HTERT RPE-1 (cell line): Measurements from ENCODE around the gene GABPB2.

Experiments used
- in situ Hi-C: fragments of 300-500 bp; cut with MboI; formaldehyde crosslinking; loops from 4 replicates; pipeline ENCODE4 v1.14.3; 2020; ENCODE audit warnings: low sequenced_read_pairs

Gene GABPB2

DNA sequence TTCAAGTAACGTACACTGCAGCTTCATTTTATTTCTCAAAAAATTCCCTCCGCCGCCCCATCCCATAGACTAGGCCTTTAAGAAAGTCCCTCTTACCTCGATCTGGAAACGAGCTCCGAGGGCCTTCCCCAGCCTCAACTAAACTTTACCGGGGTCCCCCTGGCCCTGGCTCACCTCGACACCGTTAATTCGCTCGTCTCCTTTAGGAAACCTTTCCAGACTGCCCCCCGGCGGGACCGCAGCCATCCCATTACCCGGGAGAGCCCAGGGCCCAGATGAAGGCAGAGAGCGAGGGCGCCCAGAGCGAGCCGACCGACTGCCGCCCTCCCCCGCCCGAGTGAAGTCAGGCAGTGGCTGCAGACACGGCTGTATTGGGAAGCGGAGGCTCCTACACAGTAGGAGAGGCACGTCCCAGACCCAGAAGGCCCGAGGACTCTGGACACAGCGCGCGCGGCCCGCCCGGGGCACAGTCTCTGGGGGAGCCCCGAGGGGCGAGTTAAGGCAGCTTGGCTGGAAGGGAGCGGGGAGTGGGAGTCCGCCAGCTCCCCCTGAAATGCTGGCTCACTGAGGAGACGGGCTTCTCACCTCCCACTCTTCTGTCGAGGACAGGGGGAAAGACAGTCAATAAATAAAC lies 61.3 kb downstream of the GABPB2 start:
- in situ Hi-C loops: no loop called here

DNA sequence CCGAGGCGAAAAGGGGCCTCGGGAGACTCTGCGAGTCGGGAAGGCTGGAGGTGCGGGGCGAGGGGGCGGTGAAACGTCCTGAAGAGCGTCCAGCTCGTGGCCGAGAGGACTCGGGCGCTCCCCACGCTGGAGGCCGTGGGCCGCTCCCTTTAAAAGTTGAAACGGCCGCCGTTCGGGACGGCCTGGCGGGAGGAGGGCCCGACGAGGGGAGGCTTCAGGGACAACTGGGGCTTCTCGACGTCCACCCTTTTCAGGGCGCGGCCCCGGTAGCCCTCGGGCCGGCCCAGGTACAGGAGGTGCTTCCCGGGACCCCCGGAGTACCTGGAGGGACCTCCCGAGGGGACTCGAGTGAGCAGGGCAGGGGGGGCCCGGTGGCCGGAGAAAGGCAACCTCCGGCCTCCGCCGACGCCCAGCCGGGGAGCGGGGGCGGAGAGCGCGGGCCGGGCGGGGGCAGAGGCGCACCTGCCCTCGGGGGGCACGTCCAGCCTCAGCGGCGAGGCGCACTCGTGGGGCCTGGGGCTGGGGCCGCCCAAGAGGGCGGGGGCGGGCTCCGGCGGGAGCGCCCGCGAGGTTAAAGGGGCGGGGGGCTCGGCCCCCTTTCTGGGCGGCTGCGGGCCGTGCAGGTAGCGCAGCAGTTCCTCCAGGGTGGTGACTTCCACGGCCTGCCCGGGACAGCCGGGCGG lies 61.9 kb downstream of the GABPB2 start:
- in situ Hi-C loops: no loop called here

DNA sequence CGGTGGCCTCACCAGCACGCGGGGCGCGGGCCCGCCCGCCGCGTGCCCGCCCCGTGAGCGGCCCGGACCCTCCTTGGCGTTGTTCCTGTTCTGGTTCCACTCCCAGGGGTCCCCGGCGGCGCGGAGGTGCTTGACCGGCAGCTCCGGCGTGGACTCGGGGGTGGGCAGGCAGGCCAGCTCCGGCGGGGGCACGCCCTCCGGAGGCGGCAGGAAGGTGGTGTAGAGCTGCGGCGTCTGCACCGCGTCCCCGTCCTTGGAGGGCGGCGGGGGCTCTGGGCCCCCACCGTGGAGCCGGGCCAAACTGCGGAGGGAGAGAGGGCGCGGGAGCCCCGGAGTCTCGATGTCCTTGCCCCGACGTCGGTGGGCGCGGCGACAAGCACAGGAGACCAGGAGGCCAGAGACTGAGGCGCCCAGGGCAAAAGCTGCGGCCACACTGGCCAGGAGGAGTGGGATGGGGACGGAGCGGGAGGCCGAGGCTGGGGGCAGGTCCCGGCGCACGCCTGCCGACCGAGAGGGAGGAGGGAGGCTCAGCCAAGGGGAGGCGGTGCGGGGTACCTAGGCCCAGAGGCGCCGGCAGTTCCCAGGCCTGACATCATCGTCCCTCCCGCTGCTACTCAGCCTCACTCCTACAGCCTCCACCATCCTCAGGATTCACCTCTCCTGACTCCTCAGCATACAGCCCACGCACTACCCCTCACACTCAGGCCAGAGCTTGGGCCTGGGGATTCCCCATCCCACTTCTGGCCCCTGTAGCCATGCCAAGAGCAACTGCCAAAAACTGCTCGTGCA lies 62.7 kb downstream of the GABPB2 start:
- in situ Hi-C loops: no loop called here

DNA sequence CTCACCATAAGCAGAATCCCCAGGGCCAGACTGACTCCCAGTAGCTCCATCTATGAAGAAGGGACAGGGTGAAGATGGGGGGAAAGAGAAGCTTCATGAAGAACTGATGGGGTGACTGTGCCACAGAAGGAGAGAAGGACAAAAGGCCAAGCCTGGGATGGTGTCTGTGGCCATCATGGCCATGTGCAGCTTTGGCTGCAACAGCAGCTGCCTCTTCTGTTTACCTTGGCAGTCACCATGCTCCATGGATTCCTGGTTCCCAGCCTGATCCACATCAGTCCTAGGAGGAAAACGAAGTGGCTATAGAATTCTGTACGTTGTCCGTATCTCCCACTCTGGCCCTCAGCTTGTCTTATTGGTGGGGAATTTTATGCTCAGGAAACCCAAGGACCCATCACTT lies 63.8 kb downstream of the GABPB2 start:
- in situ Hi-C loops: no loop called here

DNA sequence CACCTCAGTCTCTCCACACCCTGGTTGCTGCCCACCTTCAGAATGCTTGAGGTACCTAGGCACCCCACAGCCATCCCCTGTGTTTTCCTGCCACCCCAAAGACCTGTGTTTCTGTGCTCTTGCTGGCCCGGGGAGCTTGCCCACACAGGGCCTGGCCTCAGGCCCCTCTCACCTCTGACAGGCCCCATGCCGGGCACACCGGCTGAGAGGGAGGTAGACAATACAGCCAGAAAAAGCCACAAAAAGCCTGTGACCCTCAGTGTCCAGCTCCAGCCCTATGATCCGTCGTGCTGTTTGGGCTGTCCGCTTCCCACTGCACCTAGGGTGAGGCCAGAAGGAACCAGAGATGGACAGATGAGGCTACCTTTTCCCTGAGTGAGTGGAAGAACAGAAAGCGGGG lies 64.4 kb downstream of the GABPB2 start:
- in situ Hi-C loops: no loop called here

DNA sequence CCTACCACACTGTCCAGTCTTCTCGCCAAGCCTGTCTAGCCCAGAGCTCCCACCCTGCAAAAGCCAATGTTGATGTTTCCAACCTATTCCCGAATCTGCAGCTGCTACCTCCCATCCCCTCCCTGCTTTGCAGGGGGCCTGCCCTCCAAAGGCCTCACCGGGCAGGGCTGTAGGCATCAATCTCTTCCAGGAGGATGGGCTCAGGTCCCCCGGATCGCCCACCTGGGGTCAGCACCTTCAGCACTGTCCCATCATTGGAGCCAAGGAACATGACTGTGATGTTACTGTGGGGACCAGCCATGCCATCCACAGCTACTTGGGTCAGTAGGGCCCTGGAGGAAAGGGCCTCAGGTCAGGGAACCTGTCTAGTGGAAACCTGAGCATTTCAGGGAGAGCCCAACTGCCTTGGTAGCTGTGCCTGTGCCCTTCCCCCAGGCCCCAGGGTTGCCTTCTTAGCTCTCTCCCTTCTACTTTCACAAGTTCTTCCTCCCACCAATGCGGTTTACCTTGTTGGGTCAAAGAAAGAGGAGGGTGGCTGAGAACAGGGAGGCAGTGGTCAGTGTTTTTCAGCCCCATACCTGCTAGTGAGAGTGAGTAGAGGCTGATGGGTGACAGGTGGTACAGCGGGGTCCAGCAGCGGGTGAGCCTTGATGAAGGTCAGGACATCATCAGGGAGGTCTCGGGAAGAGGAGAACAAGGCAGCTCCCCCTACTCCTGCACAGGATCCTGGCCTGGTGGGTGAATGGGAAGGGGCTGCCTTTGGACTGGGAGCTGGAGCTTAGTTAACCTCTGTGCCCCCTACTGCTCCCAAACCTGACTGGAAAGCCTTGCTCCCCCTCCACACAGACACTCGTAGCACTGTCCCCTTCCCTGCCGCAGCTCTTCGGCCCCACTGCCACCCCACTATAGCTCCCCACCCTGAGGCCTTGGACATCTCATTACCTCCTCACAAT lies 65.1 kb downstream of the GABPB2 start:
- in situ Hi-C loops: no loop called here

DNA sequence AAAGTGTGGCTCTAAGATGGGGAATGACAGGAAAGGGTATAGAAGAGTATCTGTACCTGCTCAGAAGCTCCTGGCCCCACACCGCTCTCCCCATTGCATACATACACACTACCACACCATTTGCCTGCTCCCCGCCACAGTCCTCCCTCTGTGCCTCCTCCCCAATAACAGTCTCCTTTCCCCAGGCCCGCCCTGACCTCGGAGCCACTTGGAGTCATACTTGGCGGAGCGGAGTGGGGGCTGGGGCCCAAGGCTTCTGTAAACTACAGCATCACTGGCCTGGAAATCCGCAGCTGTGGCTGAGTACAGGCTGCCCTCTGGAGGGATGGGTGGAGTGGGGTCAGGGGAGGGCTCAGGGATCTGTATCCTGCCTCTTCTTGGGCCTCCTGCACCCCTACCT lies 67.2 kb downstream of the GABPB2 start:
- in situ Hi-C loops: no loop called here

DNA sequence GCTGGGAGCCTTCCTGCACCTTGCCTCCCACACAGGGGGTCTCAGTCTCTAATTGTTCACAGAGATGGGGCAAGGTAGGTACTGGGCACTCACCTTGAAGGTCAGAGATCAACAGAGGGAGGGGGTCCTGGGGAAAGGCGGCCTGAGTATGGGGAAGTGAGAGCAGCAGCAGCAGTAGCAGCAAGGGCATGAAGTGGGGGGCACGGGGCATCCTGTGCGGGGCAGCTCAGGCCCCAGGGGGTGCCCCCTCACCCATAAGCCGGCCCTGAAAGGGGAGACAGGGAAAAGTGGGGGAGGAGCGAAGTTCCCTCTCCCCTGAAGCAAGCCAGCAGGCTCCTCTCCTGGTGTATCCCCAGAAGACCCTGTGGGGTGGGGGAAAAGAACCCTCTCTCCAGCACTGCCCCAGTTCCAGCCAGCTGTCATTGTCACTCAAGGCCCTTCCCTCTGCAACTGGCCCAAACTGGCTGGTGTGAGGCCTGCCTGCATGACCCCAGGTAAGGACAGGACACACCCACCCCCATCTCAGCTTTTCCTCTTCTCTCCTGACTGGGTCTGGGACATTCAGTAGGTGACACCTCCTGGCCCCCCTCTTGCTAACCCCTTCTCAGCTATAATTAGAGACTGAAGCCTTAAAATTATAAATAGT lies 72.0 kb downstream of the GABPB2 start:
- in situ Hi-C loops: no loop called here

DNA sequence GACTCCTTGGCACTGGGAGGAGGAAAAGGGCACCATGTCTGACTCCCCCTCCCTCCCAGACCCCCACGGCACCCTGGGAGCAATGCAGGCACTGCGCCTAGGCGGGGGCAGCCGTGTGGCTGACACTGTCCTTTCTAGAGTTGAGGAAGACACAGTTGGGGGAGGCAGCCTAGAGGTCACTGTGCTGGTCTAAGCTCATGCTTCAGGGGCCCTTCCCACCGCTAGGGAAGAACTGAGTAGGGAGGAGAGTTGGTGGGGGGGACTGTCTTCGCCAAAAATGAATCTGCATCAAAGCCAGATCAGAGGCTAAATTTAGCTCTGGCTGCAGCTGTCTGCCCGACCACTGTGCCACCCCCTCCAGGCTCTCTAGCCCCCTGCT lies 72.5 kb downstream of the GABPB2 start:
- in situ Hi-C loops: no loop called here

DNA sequence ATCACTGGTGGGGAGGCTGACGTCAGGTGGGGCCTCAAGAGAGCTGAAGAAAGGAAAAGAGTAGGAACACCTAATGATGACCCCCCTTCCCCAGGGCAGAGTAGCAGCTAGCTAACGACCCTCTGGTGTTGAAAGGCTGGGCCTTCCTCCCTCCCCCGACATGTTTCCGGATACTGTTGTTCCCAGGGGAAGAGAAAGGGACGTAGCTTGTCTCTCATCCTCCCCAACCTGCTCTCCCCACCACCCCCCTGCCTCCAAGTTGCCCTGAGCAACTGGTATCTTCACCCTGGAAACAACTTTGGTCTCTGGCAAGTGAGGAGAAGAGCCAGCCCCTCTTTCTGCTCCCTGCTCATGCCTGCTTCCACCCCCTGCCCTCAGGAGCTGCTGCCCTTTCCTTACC lies 73.4 kb downstream of the GABPB2 start:
- in situ Hi-C loops: no loop called here

DNA sequence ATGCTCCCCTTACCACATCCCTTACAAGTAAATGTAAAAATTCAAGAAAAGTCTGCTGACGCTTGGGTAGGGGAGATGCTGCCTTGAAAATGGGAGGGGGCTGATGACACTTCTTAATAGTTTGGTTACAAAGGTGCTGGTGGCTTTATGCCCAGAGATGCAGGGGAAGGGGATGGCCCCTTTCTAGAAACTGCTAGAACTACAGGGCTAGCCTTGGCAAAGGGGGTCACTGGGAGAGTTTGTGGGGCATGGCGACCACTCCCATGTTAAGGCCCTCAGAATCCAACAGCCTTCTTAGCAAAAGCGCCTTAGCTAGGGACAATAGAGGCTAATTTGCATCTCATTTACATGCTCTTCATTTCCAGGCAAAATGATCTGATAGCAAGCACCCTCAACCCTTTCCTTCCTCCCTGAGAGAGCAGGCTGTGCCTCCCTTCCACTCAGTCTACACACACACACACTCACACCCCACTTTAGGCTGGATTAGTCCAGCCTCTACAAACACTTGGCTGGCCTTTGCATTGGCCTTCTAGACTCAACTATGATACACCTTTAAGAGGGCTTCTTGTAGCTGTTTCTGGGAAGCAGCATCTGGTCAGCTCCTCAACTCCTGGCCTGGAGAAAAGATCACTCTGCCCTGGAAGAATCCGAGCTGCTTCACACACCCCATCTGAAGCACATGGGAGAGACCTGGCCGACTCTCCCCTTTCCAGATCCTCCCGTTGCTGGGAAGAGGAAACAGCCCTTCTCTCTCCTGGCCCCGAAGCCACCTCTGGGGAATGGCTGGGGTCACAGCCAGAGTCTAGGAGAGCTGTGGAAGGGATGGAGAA lies 74.1 kb downstream of the GABPB2 start:
- in situ Hi-C loops: no loop called here

DNA sequence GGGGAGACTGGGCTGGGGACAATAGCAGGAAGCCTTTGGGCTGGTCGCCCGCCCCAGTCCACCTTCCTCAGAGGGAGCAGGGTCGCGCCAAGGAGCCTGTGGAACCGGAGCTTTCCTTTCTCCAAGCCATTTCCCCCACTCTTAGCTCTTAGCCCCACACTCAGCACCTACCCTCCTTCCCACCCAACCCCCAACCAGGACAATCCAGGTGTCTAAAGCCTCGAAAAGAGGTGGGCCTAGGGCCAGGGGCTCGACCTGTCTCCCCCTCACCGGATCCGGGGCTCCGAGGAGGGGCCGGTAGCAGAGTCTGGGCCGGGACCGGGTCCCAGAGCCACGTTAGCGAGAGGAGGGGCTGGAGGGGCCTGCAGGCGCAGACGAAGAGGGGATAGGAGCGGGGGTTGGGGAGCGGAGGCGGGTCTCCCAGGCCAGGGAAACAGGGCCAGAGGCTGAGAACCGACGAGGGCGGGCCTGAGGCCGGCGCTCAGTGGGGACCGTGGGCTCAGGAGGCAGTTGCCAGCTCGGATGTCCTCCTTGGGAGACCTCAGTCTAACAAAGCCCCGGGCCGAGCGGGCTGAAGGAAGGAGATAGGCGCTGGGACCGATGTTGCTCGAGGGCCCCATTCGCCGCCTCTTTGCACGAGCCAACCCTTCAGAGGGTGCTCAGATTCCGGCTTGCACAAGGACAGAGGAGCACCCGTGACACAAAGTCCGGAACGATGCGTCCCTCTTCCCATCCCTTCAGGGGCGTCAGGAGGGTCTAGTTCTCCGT lies 74.9 kb downstream of the GABPB2 start:
- in situ Hi-C loops: no loop called here

DNA sequence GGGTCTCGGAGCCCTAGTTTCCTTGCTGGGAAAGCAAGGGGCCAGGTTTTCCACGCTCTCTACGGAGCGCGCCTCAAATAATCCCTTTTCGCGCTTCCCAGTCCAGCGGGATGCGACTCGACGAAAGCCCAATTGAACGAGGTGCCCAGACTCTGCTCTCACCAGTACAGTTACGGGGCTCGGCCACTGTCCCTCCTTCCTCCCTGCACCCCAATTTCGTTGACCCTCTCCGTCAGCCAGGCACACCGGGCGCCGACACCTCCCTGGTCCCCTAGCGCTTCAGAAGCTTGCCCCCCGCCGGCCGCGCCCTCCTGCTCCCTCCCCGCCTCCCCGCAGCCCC lies 75.5 kb downstream of the GABPB2 start:
- in situ Hi-C loops: no loop called here

DNA sequence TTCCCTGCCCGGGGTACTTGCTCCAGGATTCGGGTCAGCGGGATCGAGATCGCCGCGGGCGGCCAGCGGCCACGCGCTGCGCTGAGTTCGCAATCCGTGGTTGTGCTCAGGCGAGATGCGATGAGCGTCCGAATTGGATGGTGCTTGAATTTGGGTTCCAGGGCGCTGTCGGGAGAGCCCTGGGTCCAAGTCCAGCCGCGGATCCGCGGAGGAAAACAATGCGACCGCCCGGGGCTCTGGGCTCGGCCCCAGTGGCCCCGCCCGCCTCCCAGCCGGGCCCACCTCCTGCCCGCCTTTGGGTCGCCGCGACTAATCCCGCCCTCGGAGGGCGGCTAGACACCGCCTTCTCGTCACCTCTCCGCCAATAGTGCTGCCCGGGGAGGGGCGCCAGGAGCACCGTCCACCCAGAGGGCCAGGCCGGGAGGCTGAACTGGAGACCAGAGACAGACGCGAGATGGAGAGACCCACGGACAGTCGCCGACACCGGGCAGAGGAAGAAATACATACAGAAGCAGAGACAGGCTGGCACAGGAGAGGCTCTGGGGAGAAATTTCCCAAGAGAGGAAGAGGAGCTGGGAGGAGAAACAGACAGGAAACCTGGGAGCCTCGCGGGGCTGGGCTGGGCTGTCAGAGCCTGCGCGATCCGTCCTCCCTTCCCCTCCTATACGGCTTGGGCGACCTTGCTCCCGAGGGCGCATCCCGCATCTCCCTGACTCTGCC lies 76.0 kb downstream of the GABPB2 start, which contains the start of gene SEMA6C:
TSS of gene SEMA6C (minus strand) at position 220 of the 720 bp plus-strand sequence. CDS start 4,010 bp downstream, outside the sequence.
- in situ Hi-C loops: no loop called here

DNA sequence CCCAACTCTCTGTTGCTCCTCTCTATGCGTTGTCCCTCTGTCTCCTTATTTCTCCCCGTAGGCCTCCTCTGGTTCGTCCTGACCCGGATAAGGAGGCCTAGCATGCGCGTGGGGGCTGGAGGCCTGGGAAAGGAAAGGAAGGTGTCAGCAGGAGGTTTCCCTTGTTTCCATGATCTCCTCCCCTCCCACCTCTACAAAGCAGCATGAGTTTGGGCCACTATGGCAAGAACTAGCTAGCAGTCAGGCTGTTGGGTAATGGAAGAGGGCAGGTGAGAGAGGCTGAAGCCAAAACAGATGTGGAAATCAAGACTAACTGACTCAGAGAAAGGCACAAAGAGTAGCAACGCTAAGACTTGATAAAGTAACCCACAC lies 76.6 kb downstream of the GABPB2 start:
- in situ Hi-C loops: no loop called here

DNA sequence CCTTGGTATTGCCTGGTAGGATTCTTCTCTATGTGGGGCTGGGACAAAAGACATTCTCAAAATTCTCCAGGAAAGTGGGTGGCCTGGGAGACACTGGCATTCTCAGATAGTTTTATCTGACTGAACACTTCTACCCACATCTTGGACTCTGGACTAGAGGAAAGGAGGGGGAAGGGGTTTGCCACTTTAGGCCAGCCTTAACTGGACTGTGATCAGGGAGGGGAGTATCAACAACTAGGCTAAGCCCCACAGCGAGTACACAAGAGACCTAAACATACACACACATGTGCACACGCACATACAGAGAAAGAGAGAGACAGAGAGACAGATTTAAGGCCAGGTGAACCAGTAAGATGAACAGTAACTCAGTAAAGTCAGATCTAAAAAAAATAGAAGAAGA lies 77.1 kb downstream of the GABPB2 start:
- in situ Hi-C loops: no loop called here

DNA sequence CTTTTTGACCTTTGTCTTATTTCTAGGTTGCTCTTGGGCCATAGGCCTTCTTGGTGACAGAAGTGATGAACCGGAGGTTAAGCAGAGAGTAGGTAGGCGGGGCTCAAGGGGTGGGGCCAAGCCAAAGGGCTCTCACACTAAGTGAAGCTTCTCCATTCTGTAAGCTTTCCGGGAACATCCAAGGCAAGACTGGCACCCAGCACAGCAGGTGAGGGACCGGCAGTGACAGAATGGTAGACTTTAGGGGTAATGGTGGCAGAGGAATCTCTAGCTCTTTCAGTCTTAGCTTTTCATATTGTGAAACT lies 85.9 kb downstream of the GABPB2 start, which contains the start of gene TNFAIP8L2:
TSS of gene TNFAIP8L2 (plus strand) at position 135 of the 305 bp plus-strand sequence. CDS start 2,049 bp downstream, outside the sequence.
- in situ Hi-C loops: no loop called here

DNA sequence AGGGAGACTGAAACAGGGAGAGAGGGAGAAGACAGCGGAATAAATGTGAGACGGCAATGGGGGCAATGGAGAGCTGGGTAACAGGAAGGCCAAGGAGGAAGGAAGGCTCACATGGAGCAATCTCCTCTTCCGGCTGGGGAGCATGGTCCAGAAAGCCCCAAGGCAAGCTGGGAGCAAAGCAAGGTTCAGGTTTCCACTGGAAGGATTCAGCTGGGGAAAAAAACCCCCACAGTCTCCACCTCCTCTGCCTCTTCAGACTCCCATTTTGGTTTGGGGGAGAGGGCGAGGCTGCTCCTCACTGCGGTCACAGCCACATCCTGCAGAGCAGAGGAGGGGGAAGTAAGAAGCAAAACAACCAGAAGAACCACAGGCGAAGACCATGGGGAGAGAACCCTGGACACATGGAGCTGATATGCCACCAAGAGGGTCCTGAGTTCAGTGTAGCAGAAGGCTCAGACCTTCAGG lies 86.5 kb downstream of the GABPB2 start:
- in situ Hi-C loops: no loop called here
